CD4-positive, CD25-positive, alpha-beta regulatory T cell (primary cell): ENCODE data around the gene GRM8. TPM values are rescaled to one million over a fixed set of nuclear protein-coding genes. Genes with fewer than 3 reads are reported as not detected.
A peak's percentile ranks its signal among the peaks of the same experiment; 100 is the strongest.

Source experiments
- ATAC-seq, 2 donors: fragments of 150-1000 bp; cut with Tn5 transposase; one replicate each; pipeline ENCODE4 v1.10.0; 2021; ENCODE audit warnings: low read depth in 2 of 2, moderate number of reproducible peaks in 2 of 2, moderate library complexity in 1 of 2
- DNase-seq, 3 donors: peaks; one replicate each; pipeline versions ENCODE4 v3.0.0 to v3.0.0-alpha.2; 2012 to 2022; ENCODE audit warnings: mixed read lengths in 1 of 3
- H3K27ac ChIP-seq: one replicate; pipeline ENCODE4 v1.7.0; 2013; ENCODE audit warnings: mild to moderate bottlenecking, low read length; ENCODE audit not compliant: insufficient read depth, poor library complexity, severe bottlenecking
- H3K27me3 ChIP-seq: one replicate; pipeline ENCODE4 v1.7.0; 2013; ENCODE audit warnings: low read length; ENCODE audit not compliant: control insufficient read depth, insufficient read depth
- H3K36me3 ChIP-seq: one replicate; pipeline ENCODE4 v1.7.0; 2013; ENCODE audit warnings: mild to moderate bottlenecking, low read length, moderate library complexity; ENCODE audit not compliant: control insufficient read depth, insufficient read depth
- H3K4me1 ChIP-seq: 2 replicates; pipeline ENCODE4 v1.7.0; 2013; ENCODE audit warnings: mild to moderate bottlenecking, low read length; ENCODE audit not compliant: insufficient read depth, control insufficient read depth, poor library complexity, severe bottlenecking
- H3K4me3 ChIP-seq: one replicate; pipeline ENCODE4 v1.7.0; 2013; ENCODE audit warnings: low read depth, mild to moderate bottlenecking, low read length, moderate library complexity
- H3K9me3 ChIP-seq, 2 experiments: 1 replicate in 1 of 2; 2 replicates in 1 of 2; pipeline ENCODE4 v1.7.0; 2013; ENCODE audit warnings: low read length in 2 of 2, mild to moderate bottlenecking in 1 of 2, moderate library complexity in 1 of 2; ENCODE audit not compliant: control insufficient read depth in 2 of 2
- H3K27ac Mint-ChIP-seq, 3 donors: one replicate each; pipeline ENCODE4 v1.8.0; 2020 to 2022; ENCODE audit warnings: mild to moderate bottlenecking in 3 of 3, mixed read lengths in 3 of 3, moderate library complexity in 2 of 3
- H3K27me3 Mint-ChIP-seq: one replicate; pipeline ENCODE4 v1.8.0; 2022; ENCODE audit warnings: mild to moderate bottlenecking, mixed read lengths
- H3K36me3 Mint-ChIP-seq: one replicate; pipeline ENCODE4 v1.8.0; 2020; ENCODE audit warnings: mixed read lengths
- H3K4me1 Mint-ChIP-seq, 4 donors: one replicate each; pipeline ENCODE4 v1.8.0; 2020 to 2022; ENCODE audit warnings: mixed read lengths in 4 of 4, mild to moderate bottlenecking in 1 of 4
- H3K4me3 Mint-ChIP-seq, 4 donors: one replicate each; pipeline ENCODE4 v1.8.0; 2020 to 2022; ENCODE audit warnings: mild to moderate bottlenecking in 4 of 4, mixed read lengths in 4 of 4, moderate library complexity in 3 of 4
- H3K9me3 Mint-ChIP-seq, 7 donors: one replicate each; pipeline ENCODE4 v1.8.0; 2020 to 2022; ENCODE audit warnings: mixed read lengths in 7 of 7, mild to moderate bottlenecking in 3 of 7, moderate library complexity in 2 of 7
- polyA plus RNA-seq, 4 donors: library from polyadenylated mRNA; unstranded; fragments of 300-500 nt; fragmentation: Illumina TruSeq; gene quantifications; one replicate each; pipeline ENCODE4 v1.2.3, GENCODE V29; 2021
- total RNA-seq: library from RNA; stranded (reverse); gene quantifications from one replicate; pipeline ENCODE4 v1.2.3, GENCODE V29; 2022

The GRM8 gene
- total and polyA plus RNA-seq, 5 donors from 2014 or later, result not detected

DNA sequence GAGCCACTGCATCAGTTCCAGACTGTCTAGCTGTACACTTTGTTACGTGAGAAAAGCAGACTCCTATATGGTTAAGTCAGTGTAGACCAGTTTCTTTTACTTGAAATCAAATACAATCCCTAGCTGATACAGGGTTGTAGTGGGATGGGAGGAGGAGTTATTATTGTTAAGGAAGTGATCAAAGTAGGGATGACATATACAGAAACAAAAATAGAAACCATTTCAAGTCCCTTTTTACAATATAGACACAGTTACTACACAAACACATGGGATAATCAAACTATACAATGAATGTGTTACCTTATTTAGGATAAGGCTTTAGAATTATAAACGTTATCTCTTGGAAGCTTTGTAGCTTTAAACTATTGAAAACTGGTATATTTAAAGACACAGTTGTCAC, 233.9 kb downstream of the GRM8 start:
- Histone ChIP-seq H3K4me1 (no peaks in the 10 kb centered on the region), H3K27me3 (no peaks in the 10 kb centered on the region), H3K27ac (no peak overlapping the region), H3K9me3 (no peaks in the 10 kb centered on the region), H3K4me3 (no peak overlapping the region), H3K36me3 (no peaks in the 10 kb centered on the region)
- Mint-ChIP-seq H3K4me3 (no peak overlapping the region), H3K9me3 (peaks cover 0 to 4% (median 0%) of the 10 kb centered on the region in 7 donors), H3K27ac (no peak overlapping the region), H3K27me3 (no peaks in the 10 kb centered on the region), H3K36me3 (no peaks in the 10 kb centered on the region), H3K4me1 (no peaks in the 10 kb centered on the region)
- no peak for DNase-seq
- no peak for ATAC-seq

DNA sequence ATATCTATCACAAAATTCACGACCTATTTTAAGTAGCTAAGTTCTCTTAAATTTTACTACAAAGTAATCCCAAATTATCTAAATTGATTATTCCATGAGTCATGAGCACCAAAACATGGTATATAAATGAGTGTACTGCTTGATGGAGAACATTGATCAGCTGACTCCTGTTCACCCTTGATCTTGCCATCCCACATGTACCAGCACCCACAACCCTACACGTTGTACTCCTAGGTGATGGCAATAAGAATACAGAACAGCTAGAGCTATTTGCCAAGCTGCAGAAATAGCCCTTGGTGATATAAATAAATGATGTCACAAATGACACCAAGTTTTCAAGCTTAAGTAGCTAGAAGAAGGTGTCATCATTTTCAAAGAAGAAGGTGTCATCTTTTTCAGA, 235.5 kb downstream of the GRM8 start:
- peaks cover 0 to 4% (median 0%) of the 10 kb centered on the region in 7 donors for H3K9me3 Mint-ChIP-seq
- no peaks in the 10 kb centered on the region for H3K27me3 ChIP-seq
- DNase-seq, result no peak
- H3K36me3 Mint-ChIP-seq, result no peaks in the 10 kb centered on the region
- H3K9me3 ChIP-seq, result no peaks in the 10 kb centered on the region
- no peak overlapping the region for H3K27ac Mint-ChIP-seq
- H3K4me3 ChIP-seq, result no peak overlapping the region
- no peaks in the 10 kb centered on the region for H3K4me1 ChIP-seq
- ATAC-seq, result no peak
- no peak overlapping the region for H3K27ac ChIP-seq
- H3K27me3 Mint-ChIP-seq, result no peaks in the 10 kb centered on the region
- peak overlapping the region in 1 of 4 donors; percentile 5 for H3K4me3 Mint-ChIP-seq
- H3K36me3 ChIP-seq, result no peaks in the 10 kb centered on the region
- H3K4me1 Mint-ChIP-seq, result no peaks in the 10 kb centered on the region

DNA sequence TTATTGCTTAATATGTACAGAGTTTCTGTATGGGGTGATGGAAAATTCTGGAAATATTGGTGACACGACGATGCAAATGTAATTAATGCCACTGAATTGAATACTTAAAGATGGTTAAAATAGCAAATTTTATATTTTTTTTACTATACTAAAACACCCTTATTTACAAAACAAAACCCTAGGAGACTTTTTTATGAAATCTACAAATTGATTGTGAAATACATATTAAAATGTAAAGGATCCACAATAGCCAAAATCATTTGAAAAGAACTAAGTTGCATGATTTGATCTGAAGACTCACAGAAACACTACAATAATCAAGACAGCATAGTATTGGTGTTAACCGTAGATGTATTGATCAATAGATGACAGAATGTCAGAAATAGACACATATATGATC, 252.0 kb downstream of the GRM8 start:
- ATAC-seq, result no peak

DNA sequence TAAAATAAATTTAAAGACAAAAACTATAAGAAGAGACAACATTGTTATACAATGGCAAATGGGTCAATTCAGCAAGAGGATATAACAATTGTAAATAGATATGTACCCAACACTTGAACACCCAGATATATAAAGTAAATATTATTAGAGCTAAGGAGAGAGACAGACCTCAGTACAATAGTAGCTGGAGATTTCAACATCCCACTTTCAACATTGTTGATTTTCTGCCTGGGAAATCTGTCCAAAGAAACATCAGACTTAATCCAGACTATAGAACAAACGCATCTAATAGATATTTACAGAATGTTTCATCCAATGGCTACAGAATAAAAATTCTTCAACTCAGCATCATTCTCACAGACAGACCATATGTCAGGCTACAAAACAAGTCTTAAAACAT, 256.1 kb downstream of the GRM8 start:
- H3K4me3 Mint-ChIP-seq, result no peak overlapping the region
- no peak overlapping the region for H3K27ac Mint-ChIP-seq
- Histone ChIP-seq H3K4me1 (no peaks in the 10 kb centered on the region), H3K27ac (no peak overlapping the region), H3K27me3 (no peaks in the 10 kb centered on the region), H3K4me3 (no peak overlapping the region), H3K36me3 (no peaks in the 10 kb centered on the region), H3K9me3 (no peaks in the 10 kb centered on the region)
- H3K9me3 Mint-ChIP-seq, result no peaks in the 10 kb centered on the region
- H3K4me1 Mint-ChIP-seq, result no peaks in the 10 kb centered on the region
- no peaks in the 10 kb centered on the region for H3K27me3 Mint-ChIP-seq
- DNase-seq (no peak), ATAC-seq (no peak)
- no peaks in the 10 kb centered on the region for H3K36me3 Mint-ChIP-seq

More for the DNA sequence above, 252.0 kb downstream of the GRM8 start:
- H3K36me3 Mint-ChIP-seq, result no peaks in the 10 kb centered on the region
- H3K27me3 Mint-ChIP-seq, result no peaks in the 10 kb centered on the region
- Histone ChIP-seq H3K36me3 (no peaks in the 10 kb centered on the region), H3K4me3 (no peak overlapping the region), H3K4me1 (no peaks in the 10 kb centered on the region), H3K27ac (no peak overlapping the region), H3K27me3 (no peaks in the 10 kb centered on the region), H3K9me3 (no peaks in the 10 kb centered on the region)
- no peak for DNase-seq
- no peak overlapping the region for H3K27ac Mint-ChIP-seq
- no peak overlapping the region for H3K4me3 Mint-ChIP-seq
- no peaks in the 10 kb centered on the region for H3K9me3 Mint-ChIP-seq
- H3K4me1 Mint-ChIP-seq, result no peaks in the 10 kb centered on the region

DNA sequence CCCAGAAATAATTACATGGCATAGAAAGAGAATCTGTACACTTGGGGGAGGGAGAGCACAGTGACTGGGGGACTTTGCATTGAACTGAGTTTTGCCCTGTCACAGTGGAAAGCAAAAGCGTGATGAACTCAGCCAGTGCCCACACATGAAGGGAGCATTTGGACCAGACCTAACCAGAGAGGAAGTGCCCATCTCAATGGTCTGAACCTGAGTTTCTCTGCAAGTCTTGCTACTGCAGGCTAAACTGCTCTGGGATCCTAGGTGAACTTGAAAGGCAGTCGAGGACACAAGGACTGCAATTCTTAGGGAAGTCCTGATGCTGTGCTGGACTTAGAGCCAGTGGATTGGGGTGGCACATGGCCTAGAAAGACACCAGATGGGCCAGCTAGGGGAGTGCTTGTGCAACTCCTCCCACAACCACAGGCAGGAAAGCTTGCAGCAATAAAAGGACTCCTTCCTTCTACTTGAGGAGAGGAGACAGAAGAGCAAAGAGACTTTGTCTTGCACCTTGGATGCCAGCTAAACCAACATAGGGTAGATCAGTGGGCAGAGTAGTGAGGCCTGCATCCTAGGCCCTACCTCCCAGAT, 259.0 kb downstream of the GRM8 start:
- no peak overlapping the region for H3K27ac Mint-ChIP-seq
- Histone ChIP-seq H3K4me3 (no peak overlapping the region), H3K36me3 (no peaks in the 10 kb centered on the region), H3K4me1 (no peaks in the 10 kb centered on the region), H3K9me3 (no peaks in the 10 kb centered on the region), H3K27ac (no peak overlapping the region), H3K27me3 (no peaks in the 10 kb centered on the region)
- no peak overlapping the region for H3K4me3 Mint-ChIP-seq
- H3K27me3 Mint-ChIP-seq, result no peaks in the 10 kb centered on the region
- ATAC-seq, result no peak
- no peaks in the 10 kb centered on the region for H3K4me1 Mint-ChIP-seq
- H3K36me3 Mint-ChIP-seq, result no peaks in the 10 kb centered on the region
- H3K9me3 Mint-ChIP-seq, result peaks cover 0 to 3% (median 0%) of the 10 kb centered on the region in 7 donors
- no peak for DNase-seq

DNA sequence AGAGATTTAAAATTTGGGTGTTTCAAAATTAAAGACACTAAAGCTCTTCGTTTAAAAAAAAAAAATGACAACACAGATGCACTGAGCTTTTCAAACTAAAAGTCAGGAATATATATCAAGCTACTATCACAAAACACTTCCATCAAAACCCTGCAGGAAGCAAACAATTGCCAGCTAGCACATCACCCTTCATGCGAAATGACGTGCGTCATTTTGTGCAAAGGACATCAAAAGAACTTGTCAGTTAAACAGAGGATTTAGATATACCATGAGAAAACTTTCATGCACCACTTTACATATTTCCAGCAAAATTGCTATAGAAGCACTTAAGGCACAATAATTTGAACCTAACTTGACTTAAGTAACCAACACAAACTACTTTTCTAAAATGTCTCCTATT, 264.7 kb downstream of the GRM8 start:
- H3K27ac Mint-ChIP-seq, result no peak overlapping the region

DNA sequence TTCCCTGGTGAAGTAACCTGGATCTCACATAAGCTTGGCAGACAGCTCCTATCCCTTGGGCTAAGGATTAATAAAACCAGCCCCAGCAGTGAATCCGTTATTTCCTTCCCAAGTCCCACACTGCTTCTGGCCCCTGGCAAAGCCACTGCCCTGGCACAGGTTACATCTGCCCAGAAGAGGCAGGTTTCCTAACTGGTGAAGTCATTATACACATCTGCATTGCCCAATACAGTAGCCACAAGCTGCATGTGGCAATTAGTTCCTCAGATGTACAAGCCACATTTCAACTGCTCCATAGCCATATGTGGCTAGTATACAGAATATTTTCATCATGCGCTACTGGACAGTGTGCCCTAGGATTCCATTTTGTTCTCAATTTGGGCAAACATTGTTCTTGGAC, 273.0 kb downstream of the GRM8 start:
- H3K36me3 Mint-ChIP-seq, result no peaks in the 10 kb centered on the region

More for the DNA sequence above, 264.7 kb downstream of the GRM8 start:
- Mint-ChIP-seq H3K36me3 (no peaks in the 10 kb centered on the region), H3K27me3 (no peaks in the 10 kb centered on the region), H3K9me3 (peaks cover 0 to 3% (median 0%) of the 10 kb centered on the region in 7 donors), H3K4me1 (no peaks in the 10 kb centered on the region), H3K4me3 (no peak overlapping the region)
- no peaks in the 10 kb centered on the region for H3K9me3 ChIP-seq
- no peak overlapping the region for H3K4me3 ChIP-seq
- ATAC-seq (no peak), DNase-seq (no peak)
- no peaks in the 10 kb centered on the region for H3K27me3 ChIP-seq
- no peaks in the 10 kb centered on the region for H3K4me1 ChIP-seq
- no peak overlapping the region for H3K27ac ChIP-seq
- H3K36me3 ChIP-seq, result no peaks in the 10 kb centered on the region

DNA sequence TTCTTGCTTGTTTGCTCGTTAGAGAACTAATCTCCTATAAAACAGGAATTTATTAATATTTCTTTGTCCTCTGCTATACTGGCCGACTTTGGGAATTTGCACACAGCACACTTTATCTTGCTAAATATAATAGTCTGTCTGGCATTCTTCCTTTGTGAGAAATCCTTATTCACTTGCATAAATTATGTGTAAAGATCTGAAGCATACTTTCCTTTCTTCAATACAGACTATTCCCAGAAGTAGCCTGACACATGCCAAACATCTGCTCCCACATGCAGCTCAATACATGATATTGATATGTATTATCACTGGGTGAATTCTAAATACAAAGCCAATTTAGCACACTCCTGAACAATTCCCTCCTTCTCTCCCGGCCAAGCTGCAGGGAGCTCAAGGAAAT, 273.9 kb downstream of the GRM8 start:
- no peak overlapping the region for H3K27ac Mint-ChIP-seq
- H3K36me3 ChIP-seq, result no peaks in the 10 kb centered on the region
- DNase-seq (no peak), ATAC-seq (no peak)
- no peaks in the 10 kb centered on the region for H3K9me3 Mint-ChIP-seq
- no peaks in the 10 kb centered on the region for H3K36me3 Mint-ChIP-seq
- H3K27ac ChIP-seq, result no peak overlapping the region
- no peaks in the 10 kb centered on the region for H3K9me3 ChIP-seq
- no peaks in the 10 kb centered on the region for H3K4me1 Mint-ChIP-seq
- no peaks in the 10 kb centered on the region for H3K27me3 Mint-ChIP-seq
- H3K27me3 ChIP-seq, result no peaks in the 10 kb centered on the region
- H3K4me3 ChIP-seq, result no peak overlapping the region
- H3K4me3 Mint-ChIP-seq, result no peak overlapping the region
- H3K4me1 ChIP-seq, result no peaks in the 10 kb centered on the region

More for the DNA sequence above, 273.0 kb downstream of the GRM8 start:
- H3K4me3 ChIP-seq, result no peak overlapping the region
- Mint-ChIP-seq H3K4me3 (no peak overlapping the region), H3K27me3 (no peaks in the 10 kb centered on the region), H3K4me1 (no peaks in the 10 kb centered on the region), H3K9me3 (no peaks in the 10 kb centered on the region), H3K27ac (no peak overlapping the region)
- H3K27me3 ChIP-seq, result no peaks in the 10 kb centered on the region
- no peak for ATAC-seq
- no peaks in the 10 kb centered on the region for H3K9me3 ChIP-seq
- no peak for DNase-seq
- H3K27ac ChIP-seq, result no peak overlapping the region
- H3K4me1 ChIP-seq, result no peaks in the 10 kb centered on the region
- no peaks in the 10 kb centered on the region for H3K36me3 ChIP-seq
